NCI-H1694 treated with DMSO at 0.1 percent for 48 hours (cell line): Measurements from ENCODE around the gene SPDYE2B.
"Not testable (repeated sequence)": the region's sequence is repeated elsewhere in the genome, so short reads cannot be mapped to it uniquely, and the experiment has no call there.

Experiments
- DNase-seq: peaks from one replicate; lab custom pipeline; 2025; lab: John Stamatoyannopoulos, UW

SPDYE2B gene, protein sequence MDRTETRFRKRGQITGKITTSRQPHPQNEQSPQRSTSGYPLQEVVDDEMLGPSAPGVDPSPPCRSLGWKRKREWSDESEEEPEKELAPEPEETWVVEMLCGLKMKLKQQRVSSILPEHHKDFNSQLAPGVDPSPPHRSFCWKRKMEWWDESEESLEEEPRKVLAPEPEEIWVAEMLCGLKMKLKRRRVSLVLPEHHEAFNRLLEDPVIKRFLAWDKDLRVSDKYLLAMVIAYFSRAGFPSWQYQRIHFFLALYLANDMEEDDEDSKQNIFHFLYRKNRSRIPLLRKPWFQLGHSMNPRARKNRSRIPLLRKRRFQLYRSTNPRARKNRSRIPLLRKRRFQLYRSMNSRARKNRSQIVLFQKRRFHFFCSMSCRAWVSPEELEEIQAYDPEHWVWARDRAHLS

DNA sequence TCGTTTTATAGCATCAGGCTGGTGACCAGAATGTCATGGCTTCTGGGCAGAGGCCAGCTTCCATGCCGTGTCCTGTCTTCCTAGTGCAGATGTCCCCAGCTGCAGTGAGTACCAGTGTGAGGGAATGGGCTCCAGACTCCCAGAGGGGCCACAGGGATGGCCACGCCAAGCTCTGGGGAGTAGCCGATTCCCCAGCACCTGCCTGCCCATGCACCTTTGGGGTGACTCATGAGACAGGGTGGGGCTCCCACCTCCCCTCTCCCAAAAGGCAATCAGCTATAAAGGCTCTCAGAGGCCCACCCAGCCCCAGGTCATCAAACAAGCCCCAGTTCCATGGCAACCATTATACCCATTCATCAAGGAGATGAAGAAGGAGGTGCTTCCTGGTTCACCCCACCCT, at the start of gene SPDYE2B:
Gene SPDYE2B, plus strand, starts transcription at position 396 of the 400 bp plus-strand sequence. CDS start 2,030 bp downstream, outside the sequence.
- DNase-seq: not testable (repeated sequence)

DNA sequence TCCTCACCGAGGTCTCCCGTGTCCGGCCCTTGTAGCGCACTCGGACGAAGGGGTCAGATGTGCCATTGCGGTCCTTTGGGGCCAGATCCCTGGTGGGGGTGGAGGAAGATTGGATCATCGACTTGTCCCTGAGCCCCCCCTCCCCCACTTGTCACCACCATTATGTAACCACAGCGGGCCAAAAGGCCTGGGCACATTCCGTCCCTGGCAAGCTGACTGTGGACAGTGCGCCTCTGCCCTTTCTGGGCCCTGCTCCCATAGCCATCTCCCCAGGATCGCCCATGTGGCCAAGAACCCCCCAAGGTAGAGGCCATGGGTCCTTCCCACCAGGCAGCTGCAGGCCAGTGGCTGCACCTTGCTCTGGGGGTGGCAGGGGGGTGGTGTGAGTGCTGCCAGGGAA, 47.8 kb upstream of the SPDYE2B start:
- not testable (repeated sequence) for DNase-seq

DNA sequence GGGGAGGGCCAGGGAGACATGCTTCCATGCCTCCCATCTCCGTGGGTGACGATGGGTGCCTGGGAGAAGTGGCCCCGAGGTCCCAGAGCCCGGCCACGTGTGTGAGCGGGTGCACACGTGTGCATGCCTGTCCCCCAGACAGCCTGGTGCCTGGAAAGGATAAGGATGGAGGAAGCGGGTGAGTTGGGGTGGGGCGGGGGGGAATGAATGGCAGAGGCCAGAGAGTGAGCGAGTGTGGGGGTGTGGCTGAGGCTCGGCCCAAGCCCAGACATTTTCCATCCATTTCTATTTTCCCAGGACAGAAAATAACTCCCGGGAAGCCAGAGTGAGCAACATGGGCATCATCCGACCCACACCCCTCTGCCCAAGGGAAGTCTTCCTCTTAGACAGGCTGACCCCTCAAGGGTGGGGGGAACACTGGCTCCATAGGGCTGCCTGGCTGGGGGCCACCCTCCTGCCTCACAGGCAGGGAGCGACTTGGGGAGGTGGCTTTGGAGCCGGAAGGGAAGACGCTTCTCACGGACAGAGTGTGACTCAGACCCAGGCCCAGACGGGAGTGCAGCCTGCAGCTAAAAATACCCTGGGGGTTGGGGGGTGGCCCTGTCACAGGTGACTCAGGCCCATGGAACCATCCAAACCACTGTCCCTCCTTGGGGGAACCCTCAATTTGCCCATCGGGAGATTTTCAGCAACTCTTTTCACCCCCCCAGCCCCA, 45.5 kb upstream of the SPDYE2B start:
- DNase-seq: not testable (repeated sequence)

DNA sequence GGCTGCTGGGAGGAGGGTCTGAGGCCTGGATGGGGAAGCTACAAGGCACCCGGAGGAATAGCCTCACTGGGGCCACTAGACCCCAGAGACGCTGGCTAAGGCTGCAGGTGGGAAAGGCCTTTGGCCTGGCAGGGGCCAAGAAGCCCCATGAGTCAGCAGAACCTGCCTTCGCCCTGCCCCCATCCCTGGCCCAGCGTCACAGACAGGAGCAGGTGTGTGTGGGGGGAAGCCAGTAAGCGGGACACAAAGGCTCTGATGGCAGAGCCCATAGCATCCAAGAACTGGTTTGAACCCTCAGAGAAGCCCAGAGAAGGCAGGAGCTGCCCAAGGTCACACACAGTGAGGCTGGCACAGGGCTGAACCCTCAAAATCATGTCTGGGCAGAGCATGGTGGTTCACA, 43.3 kb upstream of the SPDYE2B start:
- DNase-seq: not testable (repeated sequence)

DNA sequence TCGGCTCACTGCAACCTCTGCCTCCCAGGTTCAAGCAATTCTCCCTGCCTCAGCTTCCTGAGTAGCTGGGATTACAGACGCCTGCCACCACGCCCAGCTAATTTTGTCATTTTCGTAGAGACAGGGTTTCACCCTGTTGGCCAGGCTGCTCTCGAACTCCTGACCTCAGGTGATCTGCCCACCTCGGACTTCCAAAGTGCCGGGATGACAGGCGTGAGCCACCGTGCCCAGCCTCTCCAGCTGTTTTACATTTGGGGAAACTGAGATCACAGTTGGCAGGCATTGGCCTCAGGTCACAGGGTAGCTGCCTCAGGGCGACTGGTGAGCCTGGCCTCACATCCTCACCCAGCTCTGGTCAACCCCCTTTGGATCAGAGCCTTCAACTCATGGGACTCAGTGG, 40.4 kb upstream of the SPDYE2B start:
- not testable (repeated sequence) for DNase-seq

DNA sequence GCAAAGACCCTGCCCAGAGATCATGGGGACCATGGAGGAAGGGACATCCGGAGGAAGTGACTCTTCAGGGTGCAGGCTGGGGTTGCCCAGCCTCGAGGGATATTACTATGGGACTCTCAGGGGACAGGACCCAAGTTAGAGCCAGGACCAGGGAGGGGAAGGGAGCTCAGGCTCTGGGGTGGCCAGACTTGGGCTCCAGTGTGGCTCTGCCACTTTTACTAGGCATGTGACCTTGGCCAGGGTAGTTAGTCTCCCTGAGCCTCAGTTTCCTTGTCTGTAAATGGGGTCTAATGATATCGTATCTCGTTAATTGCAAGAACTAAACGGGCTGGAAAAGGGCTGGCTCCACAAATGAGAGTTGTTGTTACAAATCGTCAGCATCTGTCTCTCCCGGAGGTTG, 39.7 kb upstream of the SPDYE2B start:
- DNase-seq: not testable (repeated sequence)

DNA sequence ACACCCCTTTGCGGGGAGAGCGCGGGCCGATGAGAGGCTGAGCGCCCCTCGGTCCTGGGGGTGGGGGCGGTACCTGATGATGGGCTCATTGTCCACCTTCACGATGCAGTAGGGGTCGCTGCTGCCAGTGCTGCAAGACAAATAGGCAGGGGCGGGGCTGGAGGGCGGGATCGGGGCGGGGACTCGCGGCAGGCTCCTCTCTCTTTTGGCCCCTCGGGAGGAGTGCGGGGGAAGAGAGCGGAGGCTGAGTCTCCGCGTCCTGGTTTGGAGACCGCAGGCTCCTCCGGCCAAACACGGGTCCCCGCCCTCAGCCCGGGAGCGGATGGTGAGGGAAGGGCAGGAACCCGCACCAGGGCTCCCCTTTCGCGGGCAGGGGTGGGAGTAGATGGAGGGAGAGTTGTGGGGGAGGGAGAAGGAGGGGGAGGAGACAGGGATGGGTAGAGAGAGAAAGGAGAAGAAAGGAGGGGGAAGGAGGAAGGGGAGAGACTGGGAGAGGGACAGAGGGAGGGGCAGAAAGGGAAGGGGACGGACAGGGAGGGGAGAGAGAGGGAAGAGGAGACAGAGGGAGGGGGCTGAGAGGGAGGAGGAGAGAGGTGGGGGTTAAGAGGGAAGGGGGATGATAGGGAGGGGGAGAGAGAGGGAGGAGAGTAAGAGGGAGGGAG, 39.0 kb upstream of the SPDYE2B start:
- not testable (repeated sequence) for DNase-seq

DNA sequence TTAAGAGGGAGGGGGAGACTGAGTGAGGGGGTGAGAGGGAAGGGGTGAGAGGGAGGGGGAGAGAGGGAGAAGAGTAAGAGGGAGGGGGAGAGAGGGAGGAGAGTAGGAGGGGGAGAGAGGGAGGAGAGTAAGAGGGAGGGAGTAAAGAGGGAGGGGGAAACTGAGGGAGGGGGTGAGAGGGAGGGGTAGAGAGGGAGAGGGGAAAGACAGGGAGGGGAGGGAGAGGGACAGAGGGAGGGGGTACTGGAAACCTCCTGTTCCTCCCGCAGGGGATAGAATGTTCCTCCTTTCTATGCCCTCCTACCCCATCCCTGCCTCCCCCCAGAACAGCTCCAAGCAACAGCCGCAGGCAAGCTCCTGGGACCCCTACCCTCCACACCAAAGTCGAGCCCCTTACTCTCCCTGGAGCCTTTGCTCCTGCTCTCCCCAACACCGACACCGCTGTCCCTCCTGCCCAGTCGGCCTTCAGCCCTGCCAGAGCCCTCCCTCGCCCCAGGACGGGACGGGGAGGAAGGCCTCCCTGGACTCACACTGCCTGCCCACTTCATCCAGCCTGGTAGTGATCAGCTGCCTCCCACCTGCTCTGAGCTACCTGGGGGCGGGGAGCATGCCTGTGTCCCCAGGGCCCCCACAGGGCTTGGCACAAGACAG, 38.3 kb upstream of the SPDYE2B start:
- DNase-seq: not testable (repeated sequence)

DNA sequence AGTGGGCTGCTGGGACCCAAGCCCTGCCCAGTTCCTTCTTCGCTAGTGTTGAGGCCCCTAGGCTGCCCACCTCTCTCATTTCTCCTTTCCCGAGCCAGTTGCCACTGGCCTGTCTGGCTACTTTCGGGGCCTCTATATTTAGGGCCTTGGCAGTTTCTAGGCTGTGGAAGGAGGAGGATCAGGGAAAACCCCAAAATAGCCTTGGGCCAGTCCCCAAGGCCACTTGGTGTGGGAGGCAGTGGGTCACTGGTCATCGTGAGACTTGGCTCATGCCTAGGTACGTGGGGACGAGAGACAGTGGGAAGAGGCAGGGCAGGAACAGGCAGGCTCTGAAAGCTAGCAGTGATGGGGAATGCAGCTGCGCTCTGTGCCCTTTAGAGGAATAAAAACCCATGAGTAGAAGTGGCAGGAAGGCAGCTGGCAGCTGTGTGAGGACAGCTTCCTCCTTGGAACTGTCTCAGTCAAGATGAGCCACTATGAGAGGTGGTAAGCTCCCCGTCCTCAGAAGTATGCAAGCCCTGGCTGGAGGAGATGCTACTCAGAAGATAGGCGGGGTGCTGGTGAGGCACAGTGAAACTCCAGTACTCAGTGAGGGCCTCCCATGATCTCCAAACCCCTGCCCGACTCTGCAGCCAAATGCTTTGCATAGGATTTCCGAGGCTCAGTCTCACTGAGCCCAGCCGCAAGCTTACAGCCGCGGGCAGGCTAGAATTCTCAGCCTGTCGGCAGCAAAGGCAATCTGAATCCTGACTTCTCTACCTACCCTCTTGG, 36.4 kb upstream of the SPDYE2B start:
- DNase-seq: not testable (repeated sequence)

DNA sequence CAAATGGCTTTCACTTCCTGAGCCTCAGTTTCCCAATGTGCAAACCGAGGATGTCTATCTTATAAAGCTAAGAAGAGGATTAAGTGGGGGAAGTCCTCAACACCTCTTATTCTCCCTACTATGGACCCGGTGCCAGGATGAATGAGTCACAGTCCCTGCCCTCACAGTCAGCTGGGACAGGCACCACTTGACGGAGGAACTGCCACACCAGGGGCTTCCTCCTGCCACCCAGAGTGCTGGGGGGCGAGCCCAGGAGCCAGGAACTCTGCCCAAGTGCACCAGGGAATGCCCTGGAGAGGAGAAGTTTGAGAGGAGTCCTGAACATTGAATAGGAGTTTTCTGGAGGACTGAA, 35.8 kb upstream of the SPDYE2B start:
- not testable (repeated sequence) for DNase-seq

DNA sequence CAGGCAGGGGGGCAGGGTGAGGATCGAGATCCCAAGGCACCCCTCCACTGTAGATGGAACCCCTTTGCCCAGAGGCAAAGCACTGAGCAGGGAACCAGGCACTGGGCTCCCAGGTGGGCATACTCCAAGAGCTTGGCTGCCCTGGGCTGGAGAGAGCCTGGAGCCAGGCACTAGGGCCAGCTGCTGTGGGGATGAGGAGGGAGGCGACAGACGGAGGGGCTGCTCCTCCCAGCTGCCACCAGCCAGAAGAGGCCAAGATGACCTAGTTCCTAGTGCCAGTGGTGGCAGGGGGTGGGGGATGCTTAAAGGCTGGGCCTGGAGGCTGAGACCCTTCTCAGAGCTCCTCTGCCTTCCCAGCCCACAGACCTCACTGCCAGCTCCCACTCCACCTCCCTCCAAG, 35.2 kb upstream of the SPDYE2B start:
- DNase-seq: not testable (repeated sequence)

DNA sequence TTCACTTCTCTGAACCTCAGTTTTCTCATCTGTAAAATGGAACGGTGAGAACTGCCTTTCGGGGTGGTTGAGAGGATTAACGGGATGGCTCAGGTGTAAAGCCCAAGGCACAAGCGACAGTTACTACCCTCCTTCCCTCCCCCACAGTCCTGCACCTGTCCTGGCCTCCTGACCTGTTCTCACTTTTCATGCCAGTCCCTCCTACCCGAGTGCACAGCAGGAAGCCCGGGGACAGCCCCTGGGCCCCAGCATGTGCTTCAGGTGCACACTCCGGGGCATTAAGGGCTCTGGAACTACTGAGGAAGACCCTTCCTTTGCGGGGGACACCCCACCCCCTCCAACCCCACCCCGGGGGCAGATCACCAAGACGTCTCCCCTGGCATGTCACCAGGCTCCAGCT, 34.2 kb upstream of the SPDYE2B start:
- not testable (repeated sequence) for DNase-seq

DNA sequence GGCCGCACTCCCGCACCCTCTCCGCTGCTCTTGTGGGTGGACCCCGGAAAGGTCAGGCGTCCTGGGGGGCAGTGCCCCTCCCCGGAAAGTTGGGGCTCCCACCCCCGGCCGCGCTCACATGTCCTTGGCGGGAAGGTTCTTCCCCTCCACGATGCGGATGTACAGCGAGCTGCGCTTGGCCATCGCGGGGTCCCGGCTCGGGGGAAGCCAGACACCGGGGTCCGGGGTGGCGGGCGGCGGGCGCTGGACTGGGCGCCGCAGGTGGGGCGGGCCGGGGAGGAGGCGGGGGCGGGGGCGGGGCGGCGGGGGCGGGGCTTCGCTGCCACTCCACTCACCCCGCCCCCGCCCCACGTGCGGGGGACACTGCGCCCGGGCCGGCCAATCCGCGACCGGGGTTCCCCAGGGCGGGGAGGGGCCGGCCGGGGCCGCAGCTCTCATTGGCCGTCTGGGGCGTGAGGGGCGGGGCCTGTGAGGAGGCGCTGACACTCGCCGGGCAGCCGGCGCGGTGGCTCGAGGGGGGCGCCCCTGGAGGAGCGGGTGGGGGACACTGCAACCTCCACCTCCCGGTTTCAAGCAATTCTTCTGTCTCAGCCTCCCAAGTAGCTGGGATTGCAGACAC, 33.5 kb upstream of the SPDYE2B start, which contains the start of gene RASA4:
Gene RASA4, minus strand, starts transcription at position 250 of the 619 bp plus-strand sequence. Its CDS starts 67 bp downstream, at position 183.
- not testable (repeated sequence) for DNase-seq

DNA sequence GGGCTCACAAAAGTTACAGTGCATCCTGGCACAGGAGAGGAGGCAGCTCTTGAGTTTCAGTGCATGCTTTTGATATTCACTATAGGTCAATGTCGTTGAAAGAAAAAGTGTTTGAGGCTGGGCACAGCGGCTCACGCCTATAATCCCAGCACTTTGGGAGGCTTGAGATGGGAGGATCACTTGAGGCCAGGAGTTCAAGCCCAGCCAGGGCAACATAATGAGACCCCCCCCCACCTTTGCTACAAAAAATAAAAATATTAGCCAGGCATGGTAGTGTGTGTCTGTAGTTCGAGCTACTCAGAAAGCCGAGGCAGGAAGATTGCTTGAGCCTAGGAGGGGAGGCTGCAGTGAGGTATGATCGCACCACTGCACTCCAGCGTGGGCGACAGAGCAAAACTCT, 32.0 kb upstream of the SPDYE2B start:
- not testable (repeated sequence) for DNase-seq

DNA sequence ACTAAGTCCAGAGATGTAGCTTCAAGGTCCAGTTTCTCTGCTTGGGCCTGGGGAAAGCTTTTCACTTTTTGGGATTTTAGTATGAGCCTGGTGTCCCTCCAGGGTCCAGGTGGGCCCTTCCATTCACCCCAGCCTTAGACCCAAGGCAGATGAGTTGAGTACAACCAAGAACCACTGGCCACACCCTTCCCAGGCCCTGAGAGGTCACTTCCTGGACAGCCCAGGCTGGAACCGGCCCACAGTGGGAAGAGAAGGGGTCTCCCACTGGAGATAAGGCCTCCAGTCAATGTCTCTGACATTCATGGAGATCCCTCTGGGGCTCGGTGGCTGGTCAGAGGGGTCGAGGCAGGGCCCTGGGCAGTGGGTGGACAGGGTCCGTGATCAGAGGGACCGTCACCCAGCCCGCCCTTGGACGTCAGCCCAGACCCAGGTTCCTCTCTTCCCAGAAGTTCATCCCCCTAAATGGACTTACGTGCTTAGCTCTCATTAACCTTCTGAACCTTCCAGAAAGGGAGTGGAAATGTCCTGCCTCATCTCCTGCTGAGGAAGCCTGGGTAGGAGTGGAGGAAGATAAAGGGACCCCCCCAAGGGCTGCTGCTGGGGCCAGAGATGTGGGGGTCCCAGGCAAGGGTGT, 22.7 kb upstream of the SPDYE2B start:
- not testable (repeated sequence) for DNase-seq

DNA sequence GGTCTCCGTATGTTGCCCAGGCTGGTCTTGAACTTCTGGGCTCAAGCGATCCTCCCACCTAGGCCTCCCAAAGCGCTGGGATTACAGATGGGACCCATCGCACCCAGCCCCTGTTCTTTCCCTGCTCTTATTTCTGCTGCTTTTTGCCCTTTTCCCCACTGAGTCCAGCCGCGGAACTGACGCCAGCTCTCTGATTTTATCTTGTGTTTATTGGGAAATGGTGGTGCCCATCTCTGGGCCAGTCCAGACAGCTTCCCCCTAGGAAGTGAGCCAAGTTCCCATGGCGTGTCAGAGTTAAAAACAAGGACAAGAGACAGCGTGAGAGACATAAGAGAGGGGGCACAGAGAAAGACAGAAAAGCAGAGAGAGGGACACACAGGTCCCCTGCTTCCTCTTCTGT, 19.5 kb upstream of the SPDYE2B start:
- not testable (repeated sequence) for DNase-seq

DNA sequence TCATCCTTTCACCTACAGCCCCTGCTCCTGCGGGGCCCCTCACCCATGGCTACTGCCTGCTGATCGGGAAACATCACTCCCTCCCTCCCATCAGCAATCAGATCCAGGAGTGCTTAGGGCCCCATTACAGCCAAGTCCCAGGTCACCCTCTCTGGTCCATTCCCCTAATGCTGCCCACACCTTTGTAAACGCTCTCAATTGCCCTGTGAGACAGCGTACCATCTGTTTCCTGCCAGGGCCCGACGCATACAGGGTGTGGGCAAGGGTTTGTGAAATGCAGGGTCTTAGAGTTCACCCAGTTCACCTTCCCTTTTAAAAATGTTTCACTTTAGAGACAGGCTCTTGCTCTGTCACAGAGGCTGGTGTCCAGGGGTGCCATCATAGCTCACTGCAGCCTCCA, 15.8 kb upstream of the SPDYE2B start:
- not testable (repeated sequence) for DNase-seq

DNA sequence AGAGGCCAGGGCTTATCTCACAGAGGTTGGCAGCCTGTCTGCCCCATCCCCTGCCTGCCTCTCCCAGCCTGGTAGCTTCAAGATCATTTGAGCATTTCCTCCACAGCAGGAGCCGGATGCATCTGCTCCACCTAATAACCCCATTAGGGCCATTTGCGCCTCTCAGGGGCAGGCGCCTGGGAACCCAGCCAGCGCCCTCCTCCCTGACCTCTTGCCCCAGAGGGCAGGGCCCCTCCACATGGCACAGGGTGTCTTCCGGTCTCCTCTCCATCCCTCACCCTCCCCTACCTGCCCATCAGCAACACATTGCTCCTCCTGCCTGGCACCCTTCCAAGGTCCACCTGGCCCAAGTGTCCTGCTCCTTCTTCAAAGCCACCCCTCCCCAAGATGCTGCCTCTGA, 14.8 kb upstream of the SPDYE2B start:
- not testable (repeated sequence) for DNase-seq

DNA sequence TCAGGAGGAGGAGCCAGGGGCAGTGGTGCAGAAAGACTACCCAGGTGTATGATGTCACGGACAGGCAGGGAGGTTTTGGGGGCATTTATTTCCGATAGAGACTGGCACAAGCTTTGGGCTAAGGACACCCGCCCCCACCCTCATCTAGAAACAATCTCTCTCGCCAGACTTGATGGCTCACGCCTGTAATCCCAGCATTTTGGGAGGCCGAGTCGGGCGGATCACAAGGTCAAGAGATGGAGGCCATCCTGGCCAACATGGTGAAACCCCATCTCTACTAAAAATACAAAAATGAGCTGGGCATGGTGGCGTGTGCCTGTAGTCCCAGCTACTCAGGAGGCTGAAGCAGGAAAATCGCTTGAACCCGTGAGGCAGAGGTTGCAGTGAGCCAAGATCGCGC, 13.2 kb upstream of the SPDYE2B start:
- not testable (repeated sequence) for DNase-seq

DNA sequence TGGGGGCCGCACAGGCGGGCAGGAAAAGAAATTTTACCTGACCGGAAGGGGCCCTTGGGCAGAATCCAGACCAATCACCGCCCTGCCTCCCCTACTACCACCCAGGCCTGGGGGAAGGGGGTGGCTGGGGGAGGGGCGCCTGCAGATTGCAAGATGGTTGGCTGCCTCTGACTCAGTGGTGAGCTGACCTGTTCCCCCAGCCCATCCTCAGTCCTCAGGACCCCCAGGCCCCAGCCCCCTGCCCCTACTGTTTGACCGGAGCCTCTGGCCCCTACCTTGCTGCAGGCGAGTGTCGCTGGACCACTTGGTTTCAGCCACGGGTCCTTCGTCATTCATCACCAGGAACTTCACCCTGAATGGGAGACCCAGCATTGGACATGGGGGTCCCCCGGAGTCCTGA, 11.3 kb upstream of the SPDYE2B start:
- not testable (repeated sequence) for DNase-seq
